Measurements from ENCODE around the gene KLK14. TPM values are rescaled to one million over a fixed set of nuclear protein-coding genes. Genes with fewer than 3 reads are reported as not detected.

The KLK14 gene
- total RNA-seq, 1 experiment from 2014 or later, result 0.30 TPM

- BruUV-seq (replicated peaks), result no TSS peak
These were observed 4.6 kb downstream of the KLK14 start for GRCh38 chr19:51078104-51078503.

DNA sequence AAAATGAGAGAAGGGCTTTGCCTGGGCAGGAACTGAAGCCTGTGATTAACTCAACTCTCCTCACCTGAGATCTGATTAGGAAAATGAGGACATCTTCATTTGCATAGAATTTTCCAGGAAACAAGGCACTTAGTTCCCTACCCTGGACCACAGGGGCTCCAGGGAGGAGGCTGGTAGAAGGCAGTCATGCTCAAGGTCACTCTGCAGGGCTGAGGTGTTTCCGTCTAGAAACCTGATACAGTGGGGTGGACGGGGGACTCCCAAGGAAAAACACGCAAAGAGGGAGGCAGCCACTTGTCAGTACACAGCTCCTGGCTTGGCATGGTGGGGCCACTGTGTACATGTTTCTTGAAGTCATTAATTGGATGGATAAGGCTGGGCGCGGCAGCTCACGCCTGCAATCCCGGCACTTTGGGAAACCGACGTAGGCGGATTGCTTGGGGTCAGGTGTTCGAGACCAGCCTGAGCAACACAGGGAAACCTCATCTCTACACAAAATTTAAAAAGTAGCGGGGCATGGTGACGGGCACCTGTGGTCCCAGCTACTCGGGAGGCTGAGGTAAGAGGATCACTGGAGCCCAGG is 6.0 kb downstream of the KLK14 start:
- ChIA-PET POLR2A (no interaction called here), CTCF (interaction anchor here (0.6 kb wide), 1 partner anchor 20 kb away, joined by 3 read pairs; no protein-coding TSS in a partner anchor)
- no peak for DNase-seq (ENCODE audit: unreplicated experiment)
- intact Hi-C loops (cut with micrococcal nuclease), result no loop called here
- Mint-ChIP-seq H3K27me3 (ENCODE audit: insufficient read depth, unreplicated experiment) (no peaks in the 10 kb centered on the region), H3K4me1 (ENCODE audit: insufficient read depth, unreplicated experiment) (no peaks in the 10 kb centered on the region), H3K4me3 (ENCODE audit: unreplicated experiment) (no peak overlapping the region), H3K27ac (ENCODE audit: low read depth, unreplicated experiment) (no peak overlapping the region), H3K9me3 (ENCODE audit: unreplicated experiment) (peaks cover 12% of the 10 kb centered on the region), H3K36me3 (ENCODE audit: insufficient read depth, unreplicated experiment) (no peaks in the 10 kb centered on the region)
- BruUV-seq (replicated peaks), result no TSS peak
- TF ChIP-seq, protein P1, sequence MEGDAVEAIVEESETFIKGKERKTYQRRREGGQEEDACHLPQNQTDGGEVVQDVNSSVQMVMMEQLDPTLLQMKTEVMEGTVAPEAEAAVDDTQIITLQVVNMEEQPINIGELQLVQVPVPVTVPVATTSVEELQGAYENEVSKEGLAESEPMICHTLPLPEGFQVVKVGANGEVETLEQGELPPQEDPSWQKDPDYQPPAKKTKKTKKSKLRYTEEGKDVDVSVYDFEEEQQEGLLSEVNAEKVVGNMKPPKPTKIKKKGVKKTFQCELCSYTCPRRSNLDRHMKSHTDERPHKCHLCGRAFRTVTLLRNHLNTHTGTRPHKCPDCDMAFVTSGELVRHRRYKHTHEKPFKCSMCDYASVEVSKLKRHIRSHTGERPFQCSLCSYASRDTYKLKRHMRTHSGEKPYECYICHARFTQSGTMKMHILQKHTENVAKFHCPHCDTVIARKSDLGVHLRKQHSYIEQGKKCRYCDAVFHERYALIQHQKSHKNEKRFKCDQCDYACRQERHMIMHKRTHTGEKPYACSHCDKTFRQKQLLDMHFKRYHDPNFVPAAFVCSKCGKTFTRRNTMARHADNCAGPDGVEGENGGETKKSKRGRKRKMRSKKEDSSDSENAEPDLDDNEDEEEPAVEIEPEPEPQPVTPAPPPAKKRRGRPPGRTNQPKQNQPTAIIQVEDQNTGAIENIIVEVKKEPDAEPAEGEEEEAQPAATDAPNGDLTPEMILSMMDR (IDR thresholded peaks at IDR 0.05; ENCODE audit: unreplicated experiment), result no peak

More at GRCh38 chr19:51078104-51078503, 4.6 kb downstream of the KLK14 start:
- peaks cover 12% of the 10 kb centered on the region for H3K9me3 Mint-ChIP-seq (ENCODE audit: unreplicated experiment)
- H3K4me3 Mint-ChIP-seq (ENCODE audit: unreplicated experiment), result no peak overlapping the region
- POLR2A ChIA-PET, result no interaction called here
- TF ChIP-seq, protein P1 (IDR thresholded peaks at IDR 0.05; ENCODE audit: unreplicated experiment), result no peak
- intact Hi-C loops (cut with micrococcal nuclease), result no loop called here
- DNase-seq (ENCODE audit: unreplicated experiment), result no peak
- no peaks in the 10 kb centered on the region for H3K36me3 Mint-ChIP-seq (ENCODE audit: insufficient read depth, unreplicated experiment)
- peaks cover 4% of the 10 kb centered on the region for H3K27me3 Mint-ChIP-seq (ENCODE audit: insufficient read depth, unreplicated experiment)
- H3K27ac Mint-ChIP-seq (ENCODE audit: low read depth, unreplicated experiment), result no peak overlapping the region
- CTCF ChIA-PET, result no interaction called here
- no peaks in the 10 kb centered on the region for H3K4me1 Mint-ChIP-seq (ENCODE audit: insufficient read depth, unreplicated experiment)

GRCh38 chr19:51075998-51076397 is 6.7 kb downstream of the KLK14 start:
- TF ChIP-seq, protein P1 (IDR thresholded peaks at IDR 0.05; ENCODE audit: unreplicated experiment), result no peak
- H3K27ac Mint-ChIP-seq (ENCODE audit: low read depth, unreplicated experiment), result no peak overlapping the region
- no peak overlapping the region for H3K4me3 Mint-ChIP-seq (ENCODE audit: unreplicated experiment)
- peaks cover 12% of the 10 kb centered on the region for H3K9me3 Mint-ChIP-seq (ENCODE audit: unreplicated experiment)
- H3K4me1 Mint-ChIP-seq (ENCODE audit: insufficient read depth, unreplicated experiment), result no peaks in the 10 kb centered on the region
- intact Hi-C loops (cut with micrococcal nuclease), result no loop called here
- no peak for DNase-seq (ENCODE audit: unreplicated experiment)
- BruUV-seq (replicated peaks), result no TSS peak
- CTCF ChIA-PET, result no interaction called here
- POLR2A ChIA-PET, result no interaction called here
- no peaks in the 10 kb centered on the region for H3K27me3 Mint-ChIP-seq (ENCODE audit: insufficient read depth, unreplicated experiment)
- H3K36me3 Mint-ChIP-seq (ENCODE audit: insufficient read depth, unreplicated experiment), result no peaks in the 10 kb centered on the region

- Mint-ChIP-seq H3K27me3 (ENCODE audit: insufficient read depth, unreplicated experiment) (no peaks in the 10 kb centered on the region), H3K27ac (ENCODE audit: low read depth, unreplicated experiment) (no peak overlapping the region), H3K36me3 (ENCODE audit: insufficient read depth, unreplicated experiment) (no peaks in the 10 kb centered on the region), H3K4me1 (ENCODE audit: insufficient read depth, unreplicated experiment) (no peaks in the 10 kb centered on the region), H3K9me3 (ENCODE audit: unreplicated experiment) (peaks cover 21% of the 10 kb centered on the region), H3K4me3 (ENCODE audit: unreplicated experiment) (no peak overlapping the region)
- ChIA-PET POLR2A (no interaction called here), CTCF (no interaction called here)
- TF ChIP-seq, protein P1 (IDR thresholded peaks at IDR 0.05; ENCODE audit: unreplicated experiment), result no peak
- no TSS peak for BruUV-seq (replicated peaks)
- intact Hi-C loops (cut with micrococcal nuclease), result no loop called here
- DNase-seq (ENCODE audit: unreplicated experiment), result no peak
These were observed 11.6 kb downstream of the KLK14 start for GRCh38 chr19:51071095-51071405.
